B cell (primary cell): ENCODE data around the gene PUM2. TPM values are rescaled to one million over a fixed set of nuclear protein-coding genes. Genes with fewer than 3 reads are reported as not detected.

Source experiments
- ATAC-seq: fragments of 200-7000 bp; cut with Tn5 transposase; one replicate; pipeline ENCODE4 v1.10.0; 2021; ENCODE audit warnings: low read depth, mild to moderate bottlenecking, moderate number of reproducible peaks, moderate library complexity
- CTCF ChIA-PET: fragments of 350-600 bp; sonication (Branson Sonifier 250); formaldehyde crosslinking; loops from one replicate; lab custom pipeline; 2021; ENCODE audit warnings: antibody characterized with exemption, inconsistent platforms; lab: Charles Lee
- POLR2A ChIA-PET: fragments of 350-600 bp; sonication (Branson Sonifier 250); formaldehyde crosslinking; loops from one replicate; lab custom pipeline; 2021; ENCODE audit warnings: antibody characterized with exemption; lab: Charles Lee
- DNase-seq: peaks from one replicate; pipeline ENCODE4 v3.0.0; 2013
- H2AFZ ChIP-seq: 2 replicates; pipeline ENCODE4 v1.6.1; 2012; ENCODE audit warnings: mild to moderate bottlenecking, low read depth, low read length; ENCODE audit not compliant: insufficient read depth, poor library complexity, severe bottlenecking
- H3K27ac ChIP-seq, 2 donors: 1 replicate in 1 of 2; 2 replicates in 1 of 2; pipeline ENCODE4 v1.5.1; 2012 to 2013; ENCODE audit warnings: low read length in 2 of 2, mild to moderate bottlenecking in 2 of 2, moderate library complexity in 1 of 2
- H3K27me3 ChIP-seq, 4 experiments: fragments of 200-600 bp in 1 of 4; sonication (generic) in 1 of 4; replicated peaks in 1 of 4; 1 replicate in 2 of 4; 2 replicates in 2 of 4; pipeline versions ENCODE4 v1.6.1 to v1.7.0; 2013 to 2016; ENCODE audit warnings: low read length in 3 of 4, mild to moderate bottlenecking in 2 of 4, mixed read lengths in 1 of 4, moderate library complexity in 1 of 4; ENCODE audit not compliant: insufficient read depth in 4 of 4, control insufficient read depth in 3 of 4; ENCODE audit errors: control extremely low read depth in 1 of 4
- H3K36me3 ChIP-seq, 2 experiments: replicated peaks in 1 of 2; 1 replicate in 1 of 2; 2 replicates in 1 of 2; pipeline versions ENCODE4 v1.6.1 to v1.7.1; 2013; ENCODE audit warnings: low read length in 1 of 2; ENCODE audit not compliant: insufficient read depth in 2 of 2, control insufficient read depth in 1 of 2; ENCODE audit errors: control extremely low read depth in 1 of 2, extremely low read depth in 1 of 2
- H3K4me1 ChIP-seq, 2 donors: fragments of 200-600 bp in 1 of 2; sonication (generic) in 1 of 2; 1 replicate in 1 of 2; 2 replicates in 1 of 2; pipeline versions ENCODE4 v1.5.1 to v1.6.1; 2013 to 2017; ENCODE audit warnings: low read length in 2 of 2; ENCODE audit not compliant: control insufficient read depth in 2 of 2, insufficient read depth in 2 of 2
- H3K4me2 ChIP-seq: replicated peaks from 2 replicates; pipeline ENCODE3; 2012; ENCODE audit warnings: mild to moderate bottlenecking, low read depth, low read length; ENCODE audit not compliant: poor library complexity, severe bottlenecking
- H3K4me3 ChIP-seq, 5 experiments: fragments of 200-600 bp in 1 of 5; sonication (generic) in 1 of 5; 1 replicate in 3 of 5; 2 replicates in 2 of 5; pipeline versions ENCODE4 v1.5.1 to v1.7.0; 2011 to 2016; ENCODE audit warnings: low read length in 4 of 5, mild to moderate bottlenecking in 4 of 5, low read depth in 2 of 5, control low read depth in 1 of 5, moderate library complexity in 1 of 5; ENCODE audit not compliant: insufficient read depth in 1 of 5; ENCODE audit errors: control extremely low read depth in 1 of 5, extremely low read depth in 1 of 5
- H3K79me2 ChIP-seq: fragments of 200-600 bp; sonication (generic); one replicate; pipeline ENCODE4 v1.6.0; 2016; ENCODE audit warnings: low read length; ENCODE audit not compliant: control insufficient read depth, insufficient read depth
- H3K9ac ChIP-seq: fragments of 200-600 bp; sonication (generic); 2 replicates; pipeline ENCODE4 v1.6.1; 2017; ENCODE audit warnings: mild to moderate bottlenecking, low read length, moderate library complexity
- H3K9me3 ChIP-seq, 3 donors: one replicate each; pipeline versions ENCODE4 v1.6.1 to v1.7.1; 2013; ENCODE audit warnings: low read length in 2 of 3; ENCODE audit not compliant: control insufficient read depth in 2 of 3, insufficient read depth in 1 of 3; ENCODE audit errors: control extremely low read depth in 1 of 3
- H4K20me1 ChIP-seq: 2 replicates; pipeline ENCODE4 v1.6.0; 2012; ENCODE audit warnings: mild to moderate bottlenecking, low read length; ENCODE audit not compliant: insufficient read depth, control insufficient read depth, poor library complexity, severe bottlenecking
- H3K27ac Mint-ChIP-seq: one replicate; pipeline ENCODE4 v1.8.0; 2021; ENCODE audit warnings: mixed read lengths
- H3K27me3 Mint-ChIP-seq: one replicate; pipeline ENCODE4 v1.8.0; 2021; ENCODE audit warnings: mixed read lengths
- H3K4me1 Mint-ChIP-seq: one replicate; pipeline ENCODE4 v1.8.0; 2021; ENCODE audit warnings: mixed read lengths
- H3K4me3 Mint-ChIP-seq: one replicate; pipeline ENCODE4 v1.8.0; 2021; ENCODE audit warnings: mixed read lengths
- H3K9me3 Mint-ChIP-seq: one replicate; pipeline ENCODE4 v1.8.0; 2022; ENCODE audit warnings: mixed read lengths; ENCODE audit not compliant: insufficient read depth
- EZH2 ChIP-seq: IDR thresholded peaks from 2 replicates; pipeline ENCODE4 v1.6.1; 2012; ENCODE audit warnings: borderline replicate concordance, low read depth, mild to moderate bottlenecking, moderate library complexity, low read length; ENCODE audit not compliant: insufficient read depth, poor library complexity, severe bottlenecking
- WGBS: methylation state at CpG from one replicate; pipeline ENCODE4 v1.1.5; 2013; ENCODE audit warnings: missing lambda C conversion rate; ENCODE audit not compliant: insufficient coverage; 5-methylcytosine and 5-hydroxymethylcytosine counted together
- intact Hi-C: fragments of 100-400 bp; cut with micrococcal nuclease; formaldehyde crosslinking; loops from one replicate; pipeline ENCODE4 v1.10.0; 2022
- polyA plus RNA-seq: library from polyadenylated mRNA; depleted of rRNA; stranded (reverse); fragments of >200 nt; gene quantifications from 2 replicates; pipeline ENCODE4 v1.2.3, GENCODE V29; 2012
- total RNA-seq, 2 donors: library from RNA; stranded (reverse); fragments of 120-200 nt in 1 of 2; gene quantifications; 1 replicate in 1 of 2; 2 replicates in 1 of 2; pipeline versions ENCODE4 v1.2.3 to v1.2.4, GENCODE V29; 2013 to 2022
- TF ChIP-seq, protein P1 (sequence below): fragments of 200-600 bp; IDR thresholded peaks from one replicate; pipeline ENCODE4 v1.8.0; 2022; ENCODE audit warnings: antibody characterized with exemption, mild to moderate bottlenecking

The PUM2 gene
- total and polyA plus RNA-seq, 2 donors (not counting 1 experiment from before 2014, with no cell fraction given): 21.1 to 151 TPM

DNA sequence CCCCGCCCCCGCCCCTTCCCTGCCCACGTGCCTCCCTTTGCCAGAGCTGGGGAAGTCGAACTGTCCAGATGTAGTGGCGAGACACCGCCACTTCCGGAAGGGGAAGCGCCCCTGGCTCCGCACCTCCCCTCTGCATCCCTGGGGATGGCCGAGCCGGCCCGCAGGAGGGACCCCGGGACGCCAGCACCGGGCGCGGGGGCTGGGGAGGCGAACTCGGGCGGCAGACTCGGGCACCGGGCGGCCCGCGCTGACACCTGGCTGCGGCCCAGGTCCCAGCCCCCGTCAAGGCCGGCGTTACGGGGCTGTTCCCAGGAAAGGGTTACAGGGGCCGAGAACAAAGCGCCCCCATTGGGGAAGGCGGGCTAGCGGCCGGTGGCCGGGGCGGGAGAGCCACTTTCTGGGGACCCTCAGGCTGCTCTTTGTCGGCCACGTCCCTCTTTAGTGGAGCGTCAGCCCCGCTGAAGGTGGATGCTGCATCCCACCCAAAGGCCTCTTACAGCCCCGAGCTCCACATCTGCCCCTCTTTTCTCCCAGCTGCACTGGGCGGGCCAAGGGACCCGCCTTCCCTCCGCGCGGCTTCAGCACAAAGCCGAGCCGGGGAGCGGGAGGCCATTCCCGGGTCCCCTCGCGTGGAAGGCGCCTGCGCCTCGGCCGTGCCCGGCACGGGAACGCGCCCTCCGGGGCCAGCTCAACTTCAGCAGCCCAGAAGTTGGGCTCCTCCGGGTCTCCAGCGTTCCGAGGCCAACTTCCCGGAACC is 127.1 kb downstream of the PUM2 start:
- Histone ChIP-seq H3K4me2 (peak overlapping the region; percentile 87), H3K4me1 (peaks cover 16 to 18% of the 10 kb centered on the region in 2 donors), H3K27ac (no peak overlapping the region), H3K9ac (peak overlapping the region; percentile 49), H3K4me3 (peak overlapping the region in 4 of 5 experiments; percentile 10 to 51 (median 45)), H3K36me3 (no peaks in the 10 kb centered on the region), H3K9me3 (peaks cover 0 to 3% (median 0%) of the 10 kb centered on the region in 3 donors), H2AFZ (peak overlapping the region; percentile 42), H4K20me1 (no peaks in the 10 kb centered on the region), H3K27me3 (peaks cover 0 to 38% (median 16%) of the 10 kb centered on the region in 4 experiments), H3K79me2 (no peaks in the 10 kb centered on the region)
- Mint-ChIP-seq H3K4me3 (peak overlapping the region; percentile 76), H3K4me1 (peaks cover 12% of the 10 kb centered on the region), H3K9me3 (no peaks in the 10 kb centered on the region), H3K27ac (no peak overlapping the region), H3K27me3 (peaks cover 35% of the 10 kb centered on the region)
- intact Hi-C loops: no loop called here
- TF ChIP-seq EZH2: no peak
- CTCF ChIA-PET: no interaction called here
- ATAC-seq (no peak), DNase-seq (peak; percentile 36)
- POLR2A ChIA-PET: no interaction called here
- WGBS: 1% methylated on average over 65 of the region's 66 CpGs

GRCh38 chr2:20222769-20223406 is 127.8 kb downstream of the PUM2 start:
- no peak for TF ChIP-seq EZH2
- TF ChIP-seq, protein P1, sequence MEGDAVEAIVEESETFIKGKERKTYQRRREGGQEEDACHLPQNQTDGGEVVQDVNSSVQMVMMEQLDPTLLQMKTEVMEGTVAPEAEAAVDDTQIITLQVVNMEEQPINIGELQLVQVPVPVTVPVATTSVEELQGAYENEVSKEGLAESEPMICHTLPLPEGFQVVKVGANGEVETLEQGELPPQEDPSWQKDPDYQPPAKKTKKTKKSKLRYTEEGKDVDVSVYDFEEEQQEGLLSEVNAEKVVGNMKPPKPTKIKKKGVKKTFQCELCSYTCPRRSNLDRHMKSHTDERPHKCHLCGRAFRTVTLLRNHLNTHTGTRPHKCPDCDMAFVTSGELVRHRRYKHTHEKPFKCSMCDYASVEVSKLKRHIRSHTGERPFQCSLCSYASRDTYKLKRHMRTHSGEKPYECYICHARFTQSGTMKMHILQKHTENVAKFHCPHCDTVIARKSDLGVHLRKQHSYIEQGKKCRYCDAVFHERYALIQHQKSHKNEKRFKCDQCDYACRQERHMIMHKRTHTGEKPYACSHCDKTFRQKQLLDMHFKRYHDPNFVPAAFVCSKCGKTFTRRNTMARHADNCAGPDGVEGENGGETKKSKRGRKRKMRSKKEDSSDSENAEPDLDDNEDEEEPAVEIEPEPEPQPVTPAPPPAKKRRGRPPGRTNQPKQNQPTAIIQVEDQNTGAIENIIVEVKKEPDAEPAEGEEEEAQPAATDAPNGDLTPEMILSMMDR: no peak
- no peaks in the 10 kb centered on the region for H4K20me1 ChIP-seq
- H2AFZ ChIP-seq: peak overlapping the region; percentile 42
- Mint-ChIP-seq H3K27me3 (peaks cover 37% of the 10 kb centered on the region), H3K4me1 (peaks cover 12% of the 10 kb centered on the region), H3K9me3 (no peaks in the 10 kb centered on the region), H3K27ac (no peak overlapping the region), H3K4me3 (peak overlapping the region; percentile 76)
- H3K36me3 ChIP-seq: no peaks in the 10 kb centered on the region
- POLR2A ChIA-PET: no interaction called here
- ATAC-seq (no peak), DNase-seq (no peak)
- peaks cover 0 to 38% (median 16%) of the 10 kb centered on the region in 4 experiments for H3K27me3 ChIP-seq
- peak overlapping the region; percentile 87 for H3K4me2 ChIP-seq
- WGBS: 38% methylated on average over 21 of the region's 21 CpGs
- peaks cover 16 to 18% of the 10 kb centered on the region in 2 donors for H3K4me1 ChIP-seq
- H3K79me2 ChIP-seq: no peaks in the 10 kb centered on the region
- peaks cover 0 to 3% (median 0%) of the 10 kb centered on the region in 3 donors for H3K9me3 ChIP-seq
- H3K9ac ChIP-seq: no peak overlapping the region
- no peak overlapping the region for H3K27ac ChIP-seq
- intact Hi-C loops: no loop called here
- no peak overlapping the region for H3K4me3 ChIP-seq
- CTCF ChIA-PET: no interaction called here
